ENCODE data around the gene LRRC32.

Gene LRRC32

GRCh38 chr11:76682106-76682505 lies 11.6 kb upstream of the LRRC32 start:
- DNase-seq (ENCODE audit: low read depth in 1 of 2, low spot score in 1 of 2) = no peak

- peak in 1 of 2 donors; percentile 30 for DNase-seq (ENCODE audit: low read depth in 1 of 2, low spot score in 1 of 2)
Observed at GRCh38 chr11:76680518-76681425, 10.2 kb upstream of the LRRC32 start.

GRCh38 chr11:76678321-76678720 lies 7.8 kb upstream of the LRRC32 start:
- no peak for DNase-seq (ENCODE audit: low read depth in 1 of 2, low spot score in 1 of 2)

GRCh38 chr11:76677458-76677765 lies 6.9 kb upstream of the LRRC32 start:
- DNase-seq (ENCODE audit: low read depth in 1 of 2, low spot score in 1 of 2) = no peak

GRCh38 chr11:76676636-76677457 lies 6.3 kb upstream of the LRRC32 start:
- no peak for DNase-seq (ENCODE audit: low read depth in 1 of 2, low spot score in 1 of 2)

- no peak for DNase-seq (ENCODE audit: low read depth in 1 of 2, low spot score in 1 of 2)
Observed at GRCh38 chr11:76674517-76675400, 4.2 kb upstream of the LRRC32 start.

GRCh38 chr11:76673176-76674142 lies 2.9 kb upstream of the LRRC32 start:
- DNase-seq (ENCODE audit: low read depth in 1 of 2, low spot score in 1 of 2) = no peak

- DNase-seq (ENCODE audit: low read depth in 1 of 2, low spot score in 1 of 2) = peak in 1 of 2 donors; percentile 3
Observed at GRCh38 chr11:76672431-76673175, 2.1 kb upstream of the LRRC32 start.

GRCh38 chr11:76671626-76672309 lies 1.2 kb upstream of the LRRC32 start:
- no peak for DNase-seq (ENCODE audit: low read depth in 1 of 2, low spot score in 1 of 2)

GRCh38 chr11:76671237-76671592 lies 668 bp upstream of the LRRC32 start:
- DNase-seq (ENCODE audit: low read depth in 1 of 2, low spot score in 1 of 2) = no peak

- DNase-seq (ENCODE audit: low read depth in 1 of 2, low spot score in 1 of 2) = no peak
Observed at GRCh38 chr11:76669901-76670484, 554 bp downstream of the LRRC32 start.

GRCh38 chr11:76668362-76669155 lies 2.0 kb downstream of the LRRC32 start:
- no peak for DNase-seq (ENCODE audit: low read depth in 1 of 2, low spot score in 1 of 2)

GRCh38 chr11:76667856-76668255 lies 2.7 kb downstream of the LRRC32 start:
- DNase-seq (ENCODE audit: low read depth in 1 of 2, low spot score in 1 of 2) = no peak

GRCh38 chr11:76667271-76667818 lies 3.2 kb downstream of the LRRC32 start:
- no peak for DNase-seq (ENCODE audit: low read depth in 1 of 2, low spot score in 1 of 2)

- no peak for DNase-seq (ENCODE audit: low read depth in 1 of 2, low spot score in 1 of 2)
Observed at GRCh38 chr11:76666830-76667229, 3.7 kb downstream of the LRRC32 start.

- no peak for DNase-seq (ENCODE audit: low read depth in 1 of 2, low spot score in 1 of 2)
Observed at GRCh38 chr11:76666408-76666807, 4.1 kb downstream of the LRRC32 start.

- no peak for DNase-seq (ENCODE audit: low read depth in 1 of 2, low spot score in 1 of 2)
Observed at GRCh38 chr11:76665921-76666351, 4.6 kb downstream of the LRRC32 start.
